HUES6 (cell line): ENCODE measurements around the gene TNIK.

Experiments
- H3K27ac ChIP-seq: 2 replicates; pipeline ENCODE4 v1.7.0; 2013; ENCODE audit warnings: low read depth, mild to moderate bottlenecking, low read length, inconsistent platforms
- H3K27me3 ChIP-seq: 2 replicates; pipeline ENCODE4 v1.6.1; 2013; ENCODE audit warnings: low read length; ENCODE audit not compliant: control insufficient read depth, insufficient read depth
- H3K36me3 ChIP-seq: 2 replicates; pipeline ENCODE4 v1.6.1; 2013; ENCODE audit warnings: low read length; ENCODE audit not compliant: control insufficient read depth, insufficient read depth
- H3K4me1 ChIP-seq: 2 replicates; pipeline ENCODE4 v1.6.1; 2013; ENCODE audit warnings: low read length; ENCODE audit not compliant: control insufficient read depth, insufficient read depth
- H3K4me3 ChIP-seq: 2 replicates; pipeline ENCODE4 v1.5.1; 2013; ENCODE audit warnings: low read depth, low read length
- H3K9ac ChIP-seq: one replicate; pipeline ENCODE4 v1.6.1; 2013; ENCODE audit warnings: mild to moderate bottlenecking, low read length
- H3K9me3 ChIP-seq: 2 replicates; pipeline ENCODE4 v1.6.1; 2013; ENCODE audit warnings: low read depth, low read length; ENCODE audit not compliant: control insufficient read depth, insufficient read depth

The TNIK gene

GRCh38 chr3:171212648-171213047, 247.6 kb downstream of the TNIK start:
- Histone ChIP-seq H3K4me3 (no peak overlapping the region), H3K27ac (no peak overlapping the region), H3K36me3 (no peaks in the 10 kb centered on the region), H3K4me1 (peaks cover 8% of the 10 kb centered on the region), H3K27me3 (no peaks in the 10 kb centered on the region), H3K9ac (no peak overlapping the region), H3K9me3 (no peaks in the 10 kb centered on the region)

GRCh38 chr3:171206283-171206682, 253.9 kb downstream of the TNIK start:
- Histone ChIP-seq H3K9ac (no peak overlapping the region), H3K27me3 (no peaks in the 10 kb centered on the region), H3K9me3 (peaks cover 5% of the 10 kb centered on the region; the same call in 1 of the 2 replicates), H3K4me3 (no peak overlapping the region), H3K4me1 (peaks cover 22% of the 10 kb centered on the region), H3K36me3 (no peaks in the 10 kb centered on the region), H3K27ac (peak overlapping the region; percentile 73)

GRCh38 chr3:171204942-171205341, 255.3 kb downstream of the TNIK start:
- Histone ChIP-seq H3K9ac (no peak overlapping the region), H3K4me3 (no peak overlapping the region), H3K36me3 (no peaks in the 10 kb centered on the region), H3K4me1 (peaks cover 29% of the 10 kb centered on the region), H3K27me3 (no peaks in the 10 kb centered on the region), H3K27ac (no peak overlapping the region), H3K9me3 (peaks cover 5% of the 10 kb centered on the region; the same call in 1 of the 2 replicates)

GRCh38 chr3:171201825-171202224, 258.4 kb downstream of the TNIK start:
- H3K27ac ChIP-seq, result no peak overlapping the region
- no peaks in the 10 kb centered on the region for H3K27me3 ChIP-seq

GRCh38 chr3:171200750-171201088, 259.5 kb downstream of the TNIK start:
- Histone ChIP-seq H3K9me3 (peaks cover 3% of the 10 kb centered on the region; the same call in 1 of the 2 replicates), H3K4me3 (no peak overlapping the region), H3K4me1 (peaks cover 16% of the 10 kb centered on the region), H3K27me3 (no peaks in the 10 kb centered on the region), H3K27ac (no peak overlapping the region), H3K36me3 (no peaks in the 10 kb centered on the region), H3K9ac (no peak overlapping the region)

More at GRCh38 chr3:171201825-171202224, 258.4 kb downstream of the TNIK start:
- no peak overlapping the region for H3K4me3 ChIP-seq
- peaks cover 5% of the 10 kb centered on the region; the same call in 1 of the 2 replicates for H3K9me3 ChIP-seq
- peaks cover 21% of the 10 kb centered on the region for H3K4me1 ChIP-seq
- no peaks in the 10 kb centered on the region for H3K36me3 ChIP-seq
- no peak overlapping the region for H3K9ac ChIP-seq

- no peak overlapping the region for H3K9ac ChIP-seq
- no peaks in the 10 kb centered on the region for H3K36me3 ChIP-seq
- H3K4me1 ChIP-seq, result peaks cover 16% of the 10 kb centered on the region
- H3K9me3 ChIP-seq, result no peaks in the 10 kb centered on the region
- H3K4me3 ChIP-seq, result no peak overlapping the region
- H3K27ac ChIP-seq, result no peak overlapping the region
- no peaks in the 10 kb centered on the region for H3K27me3 ChIP-seq
Observed at GRCh38 chr3:171200052-171200749, 260.0 kb downstream of the TNIK start.

- no peak overlapping the region for H3K4me3 ChIP-seq
- no peak overlapping the region for H3K27ac ChIP-seq
- H3K27me3 ChIP-seq, result no peaks in the 10 kb centered on the region
- H3K36me3 ChIP-seq, result no peaks in the 10 kb centered on the region
- peaks cover 16% of the 10 kb centered on the region for H3K4me1 ChIP-seq
- no peak overlapping the region for H3K9ac ChIP-seq
- H3K9me3 ChIP-seq, result no peaks in the 10 kb centered on the region
Observed at GRCh38 chr3:171199473-171199829, 260.8 kb downstream of the TNIK start.

- H3K27me3 ChIP-seq, result no peaks in the 10 kb centered on the region
- H3K4me3 ChIP-seq, result no peak overlapping the region
- H3K9ac ChIP-seq, result no peak overlapping the region
- H3K36me3 ChIP-seq, result no peaks in the 10 kb centered on the region
- H3K4me1 ChIP-seq, result peaks cover 16% of the 10 kb centered on the region
- H3K27ac ChIP-seq, result no peak overlapping the region
- no peaks in the 10 kb centered on the region for H3K9me3 ChIP-seq
Observed at GRCh38 chr3:171198781-171199472, 261.3 kb downstream of the TNIK start.

GRCh38 chr3:171195686-171196085, 264.5 kb downstream of the TNIK start:
- Histone ChIP-seq H3K9me3 (no peaks in the 10 kb centered on the region), H3K4me1 (peaks cover 15% of the 10 kb centered on the region), H3K4me3 (no peak overlapping the region), H3K9ac (no peak overlapping the region), H3K36me3 (no peaks in the 10 kb centered on the region), H3K27me3 (no peaks in the 10 kb centered on the region), H3K27ac (no peak overlapping the region)

- H3K36me3 ChIP-seq, result no peaks in the 10 kb centered on the region
- no peaks in the 10 kb centered on the region for H3K27me3 ChIP-seq
- H3K27ac ChIP-seq, result no peak overlapping the region
- H3K9ac ChIP-seq, result no peak overlapping the region
- H3K4me3 ChIP-seq, result no peak overlapping the region
- 0 out of 2 replicates have a peak, but pooled peaks cover 9% of the 10 kb centered on the region for H3K4me1 ChIP-seq
- no peaks in the 10 kb centered on the region for H3K9me3 ChIP-seq
Observed at GRCh38 chr3:171194965-171195364, 265.2 kb downstream of the TNIK start.

GRCh38 chr3:171193693-171194092, 266.5 kb downstream of the TNIK start:
- Histone ChIP-seq H3K36me3 (no peaks in the 10 kb centered on the region), H3K4me1 (0 out of 2 replicates have a peak, but pooled peaks cover under 1% of the 10 kb centered on the region), H3K27me3 (no peaks in the 10 kb centered on the region), H3K9ac (no peak overlapping the region), H3K27ac (no peak overlapping the region), H3K9me3 (no peaks in the 10 kb centered on the region), H3K4me3 (no peak overlapping the region)
